Measurements from ENCODE around the gene FKBP8.

FKBP8 gene

DNA sequence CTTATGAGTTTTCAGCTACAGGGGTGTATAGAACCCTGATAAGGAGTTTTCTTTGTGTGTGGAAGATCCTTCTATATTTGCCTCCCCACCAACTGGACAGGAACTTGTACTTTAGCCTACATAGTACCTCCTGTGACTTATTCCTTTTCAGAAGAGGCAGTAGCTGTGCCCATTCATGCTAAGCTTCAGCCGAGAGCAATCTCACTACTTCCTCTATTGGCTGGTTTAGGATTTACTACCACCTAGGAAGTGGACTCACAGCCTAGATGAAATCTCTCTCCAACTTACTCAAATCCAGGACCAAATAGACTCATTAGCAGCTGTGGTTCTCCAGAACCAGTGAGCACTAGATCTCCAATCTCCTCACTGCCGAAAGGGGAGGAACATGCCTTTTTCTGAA is 42.9 kb upstream of the FKBP8 start:
- WGBS, 2 experiments = 85 to 90% methylated on average over 2 of the region's 2 CpGs
- Histone ChIP-seq H3K4me3 (ENCODE audit: insufficient read depth, low read depth, low read length) (no peak overlapping the region), H3K9me3 (ENCODE audit: control insufficient read depth, low read length) (no peaks in the 10 kb centered on the region), H3K27me3 (ENCODE audit: control insufficient read depth, insufficient read depth, low read length, poor library complexity, severe bottlenecking) (peaks cover 4% of the 10 kb centered on the region), H3K4me1 (ENCODE audit: control insufficient read depth, insufficient read depth, low read length) (no peaks in the 10 kb centered on the region), H3K27ac (ENCODE audit: insufficient read depth, low read depth, low read length, poor library complexity, severe bottlenecking) (no peak overlapping the region), H3K36me3 (ENCODE audit: control insufficient read depth, insufficient read depth, low read length) (no peaks in the 10 kb centered on the region)

DNA sequence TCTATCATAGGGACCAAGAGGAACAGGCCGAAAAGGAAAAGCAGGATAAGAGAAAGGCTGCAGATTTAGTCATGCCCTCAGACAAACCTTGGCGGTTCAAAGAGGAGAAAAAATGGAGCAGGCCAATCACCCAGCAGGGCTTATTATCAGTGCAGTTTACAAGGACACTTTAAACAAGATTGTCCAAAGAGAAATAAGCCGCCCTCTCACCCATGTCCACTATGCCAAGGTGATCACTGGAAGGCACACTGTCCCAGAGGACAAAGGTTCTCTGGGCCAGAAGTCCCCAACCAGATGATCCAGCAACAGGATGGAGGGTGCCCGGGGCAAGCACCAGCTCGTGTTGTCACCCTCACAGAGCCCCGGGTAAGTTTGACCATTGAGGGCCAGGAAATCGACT is 36.9 kb upstream of the FKBP8 start:
- H3K27ac ChIP-seq (ENCODE audit: insufficient read depth, low read depth, low read length, poor library complexity, severe bottlenecking) = no peak overlapping the region
- peaks cover 4% of the 10 kb centered on the region for H3K27me3 ChIP-seq (ENCODE audit: control insufficient read depth, insufficient read depth, low read length, poor library complexity, severe bottlenecking)
- no peaks in the 10 kb centered on the region for H3K9me3 ChIP-seq (ENCODE audit: control insufficient read depth, low read length)
- H3K4me3 ChIP-seq (ENCODE audit: insufficient read depth, low read depth, low read length) = no peak overlapping the region
- 80 to 85% methylated on average over 7 of the region's 7 CpGs for WGBS, 2 experiments
- peaks cover 3% of the 10 kb centered on the region for H3K36me3 ChIP-seq (ENCODE audit: control insufficient read depth, insufficient read depth, low read length)
- no peaks in the 10 kb centered on the region for H3K4me1 ChIP-seq (ENCODE audit: control insufficient read depth, insufficient read depth, low read length)

DNA sequence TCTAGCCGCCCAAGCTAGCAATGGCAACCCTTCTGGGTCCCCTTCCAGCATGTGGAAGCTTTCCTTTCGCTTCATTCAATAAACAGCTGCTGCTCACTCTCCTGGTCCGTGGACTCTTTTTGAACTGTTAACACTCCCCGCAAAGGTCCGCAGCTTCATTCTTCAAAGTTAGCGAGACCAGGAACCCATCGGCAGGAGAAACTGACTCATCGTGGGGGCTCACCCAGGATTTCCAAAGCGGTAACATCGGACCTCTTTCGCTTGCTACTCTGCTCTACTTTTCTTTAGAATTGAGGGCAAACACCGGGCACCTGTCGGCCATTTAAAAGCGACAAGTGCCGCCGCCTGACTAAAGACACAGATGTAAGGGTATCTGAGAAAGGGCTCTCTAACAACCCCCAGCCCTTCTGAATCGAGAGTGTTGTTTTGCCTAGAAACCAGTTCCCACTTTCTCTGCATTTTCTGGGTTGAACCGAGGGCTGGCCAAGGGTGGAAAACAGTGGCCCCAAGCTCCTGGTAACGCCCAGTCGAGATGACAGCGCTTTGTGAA is 34.1 kb upstream of the FKBP8 start:
- peaks cover 20% of the 10 kb centered on the region for H3K36me3 ChIP-seq (ENCODE audit: control insufficient read depth, insufficient read depth, low read length)
- H3K27ac ChIP-seq (ENCODE audit: insufficient read depth, low read depth, low read length, poor library complexity, severe bottlenecking) = no peak overlapping the region
- WGBS, 2 experiments = 91 to 93% methylated on average over 21 of the region's 21 CpGs
- no peaks in the 10 kb centered on the region for H3K27me3 ChIP-seq (ENCODE audit: control insufficient read depth, insufficient read depth, low read length, poor library complexity, severe bottlenecking)
- peaks cover 5% of the 10 kb centered on the region for H3K4me1 ChIP-seq (ENCODE audit: control insufficient read depth, insufficient read depth, low read length)
- no peaks in the 10 kb centered on the region for H3K9me3 ChIP-seq (ENCODE audit: control insufficient read depth, low read length)
- no peak overlapping the region for H3K4me3 ChIP-seq (ENCODE audit: insufficient read depth, low read depth, low read length)

DNA sequence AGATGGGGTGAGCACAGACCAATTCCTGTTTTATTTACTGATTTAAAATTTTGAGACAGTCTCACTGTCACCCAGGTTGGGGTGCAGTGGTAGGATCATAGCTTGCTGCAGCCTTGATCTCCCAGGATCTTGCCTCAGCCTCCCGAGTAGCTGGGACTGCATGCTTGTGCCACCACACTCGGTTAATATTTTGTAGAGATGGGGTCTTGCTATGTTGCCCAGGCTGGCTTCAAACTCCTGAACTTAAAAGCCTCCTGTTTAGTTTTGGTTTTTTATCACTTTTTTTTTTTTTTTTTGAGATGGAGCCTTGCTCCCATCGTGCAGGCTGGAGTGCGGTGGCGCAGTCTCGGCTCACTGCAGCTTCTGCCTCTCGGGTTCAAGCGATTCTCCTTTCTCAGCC is 33.0 kb upstream of the FKBP8 start:
- H3K4me1 ChIP-seq (ENCODE audit: control insufficient read depth, insufficient read depth, low read length) = peaks cover 5% of the 10 kb centered on the region
- H3K27ac ChIP-seq (ENCODE audit: insufficient read depth, low read depth, low read length, poor library complexity, severe bottlenecking) = no peak overlapping the region
- H3K9me3 ChIP-seq (ENCODE audit: control insufficient read depth, low read length) = no peaks in the 10 kb centered on the region
- H3K4me3 ChIP-seq (ENCODE audit: insufficient read depth, low read depth, low read length) = no peak overlapping the region
- WGBS, 2 experiments = 92% methylated on average over 8 of the region's 8 CpGs
- H3K27me3 ChIP-seq (ENCODE audit: control insufficient read depth, insufficient read depth, low read length, poor library complexity, severe bottlenecking) = no peaks in the 10 kb centered on the region
- peaks cover 20% of the 10 kb centered on the region for H3K36me3 ChIP-seq (ENCODE audit: control insufficient read depth, insufficient read depth, low read length)

DNA sequence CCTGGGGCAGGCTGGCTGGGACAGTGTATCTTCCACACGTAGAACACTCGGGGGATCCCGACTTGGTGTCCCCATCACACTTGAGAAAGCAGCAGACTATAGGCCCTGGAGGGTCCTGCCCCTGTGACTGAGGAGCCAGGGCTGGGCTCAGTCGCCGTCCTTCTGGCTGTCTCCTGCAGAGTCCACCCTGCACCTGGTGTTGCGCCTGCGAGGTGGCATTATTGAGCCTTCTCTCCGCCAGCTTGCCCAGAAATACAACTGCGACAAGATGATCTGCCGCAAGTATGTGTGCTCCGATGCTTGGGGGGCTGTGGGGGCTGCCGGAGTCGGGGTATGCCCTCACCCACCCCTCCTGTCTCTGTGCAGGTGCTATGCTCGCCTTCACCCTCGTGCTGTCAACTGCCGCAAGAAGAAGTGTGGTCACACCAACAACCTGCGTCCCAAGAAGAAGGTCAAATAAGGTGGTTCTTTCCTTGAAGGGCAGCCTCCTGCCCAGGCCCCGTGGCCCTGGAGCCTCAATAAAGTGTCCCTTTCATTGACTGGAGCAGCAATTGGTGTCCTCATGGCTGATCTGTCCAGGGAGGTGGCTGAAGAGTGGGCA is 31.4 kb upstream of the FKBP8 start:
- no peak overlapping the region for H3K4me3 ChIP-seq (ENCODE audit: insufficient read depth, low read depth, low read length)
- 95 to 97% methylated on average over 18 of the region's 18 CpGs for WGBS, 2 experiments
- H3K36me3 ChIP-seq (ENCODE audit: control insufficient read depth, insufficient read depth, low read length) = peaks cover 20% of the 10 kb centered on the region
- H3K9me3 ChIP-seq (ENCODE audit: control insufficient read depth, low read length) = no peaks in the 10 kb centered on the region
- peaks cover 5% of the 10 kb centered on the region for H3K4me1 ChIP-seq (ENCODE audit: control insufficient read depth, insufficient read depth, low read length)
- no peak overlapping the region for H3K27ac ChIP-seq (ENCODE audit: insufficient read depth, low read depth, low read length, poor library complexity, severe bottlenecking)
- no peaks in the 10 kb centered on the region for H3K27me3 ChIP-seq (ENCODE audit: control insufficient read depth, insufficient read depth, low read length, poor library complexity, severe bottlenecking)

DNA sequence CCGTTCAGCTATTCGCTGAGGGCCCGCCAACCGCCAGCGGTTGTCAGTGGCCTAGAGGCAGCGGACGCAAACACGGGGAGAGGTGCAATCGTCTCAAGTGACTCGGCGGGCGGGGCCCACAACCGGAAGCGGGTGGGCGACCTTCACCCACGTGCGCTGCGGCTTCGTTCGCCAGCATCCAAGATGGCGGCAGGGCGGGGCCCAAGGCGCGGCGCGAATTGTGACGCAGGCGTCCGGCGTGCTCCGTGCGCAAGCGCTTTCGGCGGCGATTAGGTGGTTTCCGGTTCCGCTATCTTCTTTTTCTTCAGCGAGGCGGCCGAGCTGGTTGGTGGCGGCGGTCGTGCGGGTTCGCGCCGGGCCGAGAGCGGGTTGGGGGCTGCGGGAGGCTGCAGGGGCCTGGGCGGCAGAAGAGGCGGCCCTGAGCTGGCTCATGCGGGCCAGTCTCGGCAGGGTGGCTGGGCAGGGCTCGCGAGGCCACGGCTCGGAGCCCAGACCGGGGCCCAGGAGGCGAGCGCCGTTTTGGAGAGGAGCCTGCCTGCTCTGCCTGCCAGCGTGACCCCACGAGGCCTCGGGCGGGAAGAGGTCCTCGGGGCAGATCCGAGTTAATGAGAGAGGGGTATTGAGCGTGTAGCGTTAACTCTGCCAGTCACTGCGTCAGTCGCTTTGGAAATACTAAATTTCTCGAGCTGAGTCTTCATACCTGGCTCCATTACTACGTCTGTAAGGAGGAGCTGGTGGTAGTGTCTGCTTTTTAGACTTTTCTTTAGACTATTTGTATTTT is 28.4 kb upstream of the FKBP8 start, which contains the start of gene UBA52:
UBA52 (plus strand) TSS at position 294 of the 781 bp plus-strand sequence. CDS start 1,444 bp downstream, outside the sequence.
- Histone ChIP-seq H3K36me3 (ENCODE audit: control insufficient read depth, insufficient read depth, low read length) (peaks cover 30% of the 10 kb centered on the region), H3K27me3 (ENCODE audit: control insufficient read depth, insufficient read depth, low read length, poor library complexity, severe bottlenecking) (no peaks in the 10 kb centered on the region), H3K27ac (ENCODE audit: insufficient read depth, low read depth, low read length, poor library complexity, severe bottlenecking) (peak within 1 kb of the TSS; percentile 38), H3K4me1 (ENCODE audit: control insufficient read depth, insufficient read depth, low read length) (peaks cover 5% of the 10 kb centered on the region), H3K4me3 (ENCODE audit: insufficient read depth, low read depth, low read length) (peak within 1 kb of the TSS; percentile 80), H3K9me3 (ENCODE audit: control insufficient read depth, low read length) (no peaks in the 10 kb centered on the region)
- WGBS, 2 experiments = 0 to 1% methylated on average over 75 of the region's 75 CpGs

DNA sequence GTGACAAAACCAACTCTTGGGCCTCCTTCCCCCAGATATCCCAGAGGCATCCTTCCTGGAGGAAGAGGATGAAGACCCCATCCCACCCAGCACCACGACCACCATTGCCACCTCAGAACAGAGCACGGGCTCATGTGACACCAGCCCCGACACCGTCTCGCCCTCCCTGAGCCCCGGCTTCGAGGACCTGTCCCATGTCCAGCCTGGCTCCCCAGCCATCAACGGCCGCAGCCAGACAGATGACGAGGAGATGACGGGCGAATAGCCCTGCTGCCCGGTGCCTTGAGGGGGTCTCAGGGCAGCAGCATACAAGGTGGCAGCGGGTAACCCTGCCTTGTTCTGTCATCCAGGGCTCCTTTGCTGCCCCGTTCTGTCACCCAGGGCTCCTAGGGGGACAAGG is 25.0 kb upstream of the FKBP8 start:
- 97% methylated on average over 15 of the region's 15 CpGs for WGBS, 2 experiments
- Histone ChIP-seq H3K4me3 (ENCODE audit: insufficient read depth, low read depth, low read length) (no peak overlapping the region), H3K4me1 (ENCODE audit: control insufficient read depth, insufficient read depth, low read length) (peaks cover 5% of the 10 kb centered on the region), H3K9me3 (ENCODE audit: control insufficient read depth, low read length) (no peaks in the 10 kb centered on the region), H3K27me3 (ENCODE audit: control insufficient read depth, insufficient read depth, low read length, poor library complexity, severe bottlenecking) (no peaks in the 10 kb centered on the region), H3K27ac (ENCODE audit: insufficient read depth, low read depth, low read length, poor library complexity, severe bottlenecking) (no peak overlapping the region), H3K36me3 (ENCODE audit: control insufficient read depth, insufficient read depth, low read length) (peaks cover 27% of the 10 kb centered on the region)

DNA sequence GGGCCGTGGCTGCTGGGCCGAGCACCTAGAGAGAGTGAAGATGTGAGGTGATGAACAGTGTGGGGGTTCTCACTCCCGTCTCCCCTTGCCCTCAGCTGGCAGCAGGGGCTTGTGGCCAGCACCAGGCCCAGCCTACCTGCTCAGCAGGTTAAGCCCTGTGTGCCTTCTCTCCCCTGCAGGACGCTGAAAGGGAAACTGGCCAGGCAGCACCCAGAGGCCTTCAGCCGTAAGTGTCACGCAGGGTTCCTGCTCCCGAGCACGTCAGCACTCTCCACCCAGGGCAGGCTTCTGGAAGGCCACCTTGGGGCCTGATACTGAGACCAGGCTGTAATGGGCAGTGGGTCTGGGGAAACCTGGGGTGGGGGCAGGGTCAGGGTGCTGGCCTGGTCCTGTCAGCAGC is 23.6 kb upstream of the FKBP8 start:
- 97% methylated on average over 8 of the region's 8 CpGs for WGBS, 2 experiments
- Histone ChIP-seq H3K9me3 (ENCODE audit: control insufficient read depth, low read length) (no peaks in the 10 kb centered on the region), H3K4me1 (ENCODE audit: control insufficient read depth, insufficient read depth, low read length) (no peaks in the 10 kb centered on the region), H3K36me3 (ENCODE audit: control insufficient read depth, insufficient read depth, low read length) (peaks cover 32% of the 10 kb centered on the region), H3K27ac (ENCODE audit: insufficient read depth, low read depth, low read length, poor library complexity, severe bottlenecking) (no peak overlapping the region), H3K4me3 (ENCODE audit: insufficient read depth, low read depth, low read length) (no peak overlapping the region), H3K27me3 (ENCODE audit: control insufficient read depth, insufficient read depth, low read length, poor library complexity, severe bottlenecking) (no peaks in the 10 kb centered on the region)

DNA sequence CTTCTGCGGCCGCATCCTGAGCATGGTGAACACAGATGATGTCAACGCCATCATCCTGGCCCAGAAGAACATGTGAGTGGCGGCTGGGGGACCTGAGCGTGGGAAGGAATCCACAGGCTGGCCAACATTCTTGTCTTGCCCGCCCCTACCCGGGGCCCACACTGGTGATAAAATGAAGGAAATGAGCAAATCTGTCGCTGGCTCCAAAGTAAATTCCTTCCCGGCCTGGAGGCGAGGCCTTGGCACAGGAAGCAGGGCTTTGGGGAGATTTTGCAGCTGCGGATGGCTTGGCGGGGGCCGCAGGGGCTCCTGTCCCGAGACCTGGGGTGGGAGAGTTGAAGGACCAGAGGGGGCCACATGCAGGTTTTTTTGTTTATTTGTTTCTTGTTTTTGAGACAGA is 18.7 kb upstream of the FKBP8 start:
- 94 to 96% methylated on average over 14 of the region's 14 CpGs for WGBS, 2 experiments
- peaks cover 5% of the 10 kb centered on the region for H3K4me1 ChIP-seq (ENCODE audit: control insufficient read depth, insufficient read depth, low read length)
- peaks cover 22% of the 10 kb centered on the region for H3K36me3 ChIP-seq (ENCODE audit: control insufficient read depth, insufficient read depth, low read length)
- H3K27ac ChIP-seq (ENCODE audit: insufficient read depth, low read depth, low read length, poor library complexity, severe bottlenecking) = no peak overlapping the region
- H3K9me3 ChIP-seq (ENCODE audit: control insufficient read depth, low read length) = no peaks in the 10 kb centered on the region
- H3K27me3 ChIP-seq (ENCODE audit: control insufficient read depth, insufficient read depth, low read length, poor library complexity, severe bottlenecking) = no peaks in the 10 kb centered on the region
- no peak overlapping the region for H3K4me3 ChIP-seq (ENCODE audit: insufficient read depth, low read depth, low read length)

DNA sequence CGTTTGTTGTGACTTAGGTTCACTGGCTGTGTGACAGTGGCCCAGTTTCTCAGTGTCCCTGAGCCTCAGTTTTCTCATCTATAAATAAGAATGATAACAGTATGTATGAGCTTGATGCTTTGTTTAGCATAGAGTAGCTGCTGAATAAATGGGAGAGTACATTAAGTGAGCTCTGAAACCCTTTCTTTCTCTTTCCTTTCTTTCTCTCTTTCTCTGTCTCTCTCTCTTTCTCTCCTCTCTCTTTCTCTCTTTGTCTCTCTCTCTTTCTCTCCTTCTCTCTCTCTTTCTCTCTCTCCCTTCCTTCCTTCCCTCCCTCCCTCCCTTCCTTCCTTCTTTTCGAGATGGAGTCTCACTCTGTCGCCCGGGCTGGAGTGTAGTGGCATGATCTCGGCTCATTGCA is 16.3 kb upstream of the FKBP8 start:
- H3K36me3 ChIP-seq (ENCODE audit: control insufficient read depth, insufficient read depth, low read length) = peaks cover 12% of the 10 kb centered on the region
- peaks cover 5% of the 10 kb centered on the region for H3K4me1 ChIP-seq (ENCODE audit: control insufficient read depth, insufficient read depth, low read length)
- H3K27ac ChIP-seq (ENCODE audit: insufficient read depth, low read depth, low read length, poor library complexity, severe bottlenecking) = no peak overlapping the region
- WGBS, 2 experiments = 91 to 92% methylated on average over 5 of the region's 5 CpGs
- no peaks in the 10 kb centered on the region for H3K9me3 ChIP-seq (ENCODE audit: control insufficient read depth, low read length)
- no peaks in the 10 kb centered on the region for H3K27me3 ChIP-seq (ENCODE audit: control insufficient read depth, insufficient read depth, low read length, poor library complexity, severe bottlenecking)
- H3K4me3 ChIP-seq (ENCODE audit: insufficient read depth, low read depth, low read length) = no peak overlapping the region
